Activated T-helper 2 cell treated with anti-CD3 and anti-CD28 coated beads, Interferon-gamma antibody, Interleukin-2, Interleukin-4, amounts not matched to agents 10 μg/mL and 5 μg/mL and 100 μg/mL, durations not matched to agents 14 hours and 24 hours and 36 hours (primary cell): ENCODE data around the gene PRM3. TPM values are rescaled to one million over a fixed set of nuclear protein-coding genes. Genes with fewer than 3 reads are reported as not detected.

ENCODE experiments used
- DNase-seq: peaks from one replicate; pipeline ENCODE4 v3.0.0; 2021; ENCODE audit warnings: low spot score
- H3K27ac Mint-ChIP-seq: one replicate; pipeline ENCODE4 v1.8.0; 2021; ENCODE audit warnings: mixed read lengths
- H3K27me3 Mint-ChIP-seq: one replicate; pipeline ENCODE4 v1.8.0; 2021; ENCODE audit warnings: low read depth, mixed read lengths
- H3K36me3 Mint-ChIP-seq: one replicate; pipeline ENCODE4 v1.8.0; 2021; ENCODE audit warnings: low read depth, mixed read lengths
- H3K4me1 Mint-ChIP-seq: one replicate; pipeline ENCODE4 v1.8.0; 2021; ENCODE audit warnings: low read depth, mixed read lengths
- H3K4me3 Mint-ChIP-seq: one replicate; pipeline ENCODE4 v1.8.0; 2021; ENCODE audit warnings: low read depth, mild to moderate bottlenecking, moderate library complexity, mixed read lengths
- H3K9me3 Mint-ChIP-seq: one replicate; pipeline ENCODE4 v1.8.0; 2021; ENCODE audit warnings: mixed read lengths
- intact Hi-C: fragments of 100-400 bp; cut with micrococcal nuclease; formaldehyde crosslinking; loops from one replicate; pipeline ENCODE4 v1.15.1; 2023
- total RNA-seq: library from RNA; stranded (reverse); gene quantifications from 2 replicates; pipeline ENCODE4 v1.2.3, GENCODE V29; 2022

Gene PRM3
- total RNA-seq, 1 donor from 2014 or later, result not detected

GRCh38 chr16:11289202-11289601, 15.8 kb upstream of the PRM3 start:
- DNase-seq, result no peak
- intact Hi-C loops, result no loop called here
- no peaks in the 10 kb centered on the region for H3K36me3 Mint-ChIP-seq
- peaks cover 7% of the 10 kb centered on the region for H3K27me3 Mint-ChIP-seq
- H3K27ac Mint-ChIP-seq, result no peak overlapping the region
- no peak overlapping the region for H3K4me3 Mint-ChIP-seq
- no peaks in the 10 kb centered on the region for H3K9me3 Mint-ChIP-seq
- peaks cover 11% of the 10 kb centered on the region for H3K4me1 Mint-ChIP-seq

- H3K27ac Mint-ChIP-seq, result no peak overlapping the region
- intact Hi-C loops, result no loop called here
- peaks cover 13% of the 10 kb centered on the region for H3K27me3 Mint-ChIP-seq
Observed at GRCh38 chr16:11285842-11286241, 12.4 kb upstream of the PRM3 start.

GRCh38 chr16:11283820-11284248, 10.4 kb upstream of the PRM3 start:
- H3K4me3 Mint-ChIP-seq, result no peak overlapping the region
- DNase-seq, result no peak
- peaks cover 7% of the 10 kb centered on the region for H3K4me1 Mint-ChIP-seq
- H3K27me3 Mint-ChIP-seq, result peaks cover 10% of the 10 kb centered on the region
- no peaks in the 10 kb centered on the region for H3K36me3 Mint-ChIP-seq
- no peaks in the 10 kb centered on the region for H3K9me3 Mint-ChIP-seq
- intact Hi-C loops, result no loop called here
- no peak overlapping the region for H3K27ac Mint-ChIP-seq

More at GRCh38 chr16:11285842-11286241, 12.4 kb upstream of the PRM3 start:
- no peak overlapping the region for H3K4me3 Mint-ChIP-seq
- no peaks in the 10 kb centered on the region for H3K9me3 Mint-ChIP-seq
- no peaks in the 10 kb centered on the region for H3K36me3 Mint-ChIP-seq
- peaks cover 7% of the 10 kb centered on the region for H3K4me1 Mint-ChIP-seq
- DNase-seq, result no peak

GRCh38 chr16:11280616-11281522, 7.4 kb upstream of the PRM3 start, which contains the start of gene PRM1:
Gene PRM1, minus strand, starts transcription at chr16:11281330. Its CDS starts 92 bp downstream, at chr16:11281238.
- Mint-ChIP-seq H3K36me3 (no peaks in the 10 kb centered on the region), H3K4me1 (peaks cover 6% of the 10 kb centered on the region), H3K27me3 (peaks cover 8% of the 10 kb centered on the region), H3K27ac (no peak within 1 kb of the TSS), H3K9me3 (no peaks in the 10 kb centered on the region), H3K4me3 (no peak within 1 kb of the TSS)
- no peak for DNase-seq
- intact Hi-C loops, result no loop called here

- intact Hi-C loops, result no loop called here
- H3K36me3 Mint-ChIP-seq, result no peaks in the 10 kb centered on the region
- DNase-seq, result no peak
- no peaks in the 10 kb centered on the region for H3K9me3 Mint-ChIP-seq
- H3K27ac Mint-ChIP-seq, result no peak overlapping the region
- H3K4me1 Mint-ChIP-seq, result peaks cover 3% of the 10 kb centered on the region
- peaks cover 10% of the 10 kb centered on the region for H3K27me3 Mint-ChIP-seq
- H3K4me3 Mint-ChIP-seq, result no peak overlapping the region
Observed at GRCh38 chr16:11278681-11279628, 5.5 kb upstream of the PRM3 start.

- intact Hi-C loops, result no loop called here
- peaks cover 3% of the 10 kb centered on the region for H3K4me1 Mint-ChIP-seq
- H3K4me3 Mint-ChIP-seq, result no peak overlapping the region
- no peak for DNase-seq
- no peaks in the 10 kb centered on the region for H3K9me3 Mint-ChIP-seq
- H3K27me3 Mint-ChIP-seq, result peaks cover 7% of the 10 kb centered on the region
- H3K36me3 Mint-ChIP-seq, result no peaks in the 10 kb centered on the region
- no peak overlapping the region for H3K27ac Mint-ChIP-seq
Observed at GRCh38 chr16:11277607-11278337, 4.3 kb upstream of the PRM3 start.

- Mint-ChIP-seq H3K36me3 (no peaks in the 10 kb centered on the region), H3K9me3 (no peaks in the 10 kb centered on the region), H3K27me3 (peaks cover 4% of the 10 kb centered on the region), H3K27ac (no peak overlapping the region), H3K4me1 (peaks cover under 1% of the 10 kb centered on the region), H3K4me3 (no peak overlapping the region)
- intact Hi-C loops, result no loop called here
- DNase-seq, result no peak
Observed at GRCh38 chr16:11276896-11277593, 3.6 kb upstream of the PRM3 start.

- Mint-ChIP-seq H3K9me3 (no peaks in the 10 kb centered on the region), H3K4me1 (no peaks in the 10 kb centered on the region), H3K4me3 (no peak within 1 kb of the TSS), H3K36me3 (no peaks in the 10 kb centered on the region), H3K27ac (no peak within 1 kb of the TSS), H3K27me3 (peaks cover 2% of the 10 kb centered on the region)
- intact Hi-C loops, result no loop called here
- DNase-seq, result no peak
Observed at GRCh38 chr16:11276143-11276895, 2.9 kb upstream of the PRM3 start, which contains the start of gene PRM2. Gene PRM2, minus strand, starts transcription at chr16:11276480. Its CDS starts 110 bp downstream, at chr16:11276370.

GRCh38 chr16:11274964-11275363, 1.5 kb upstream of the PRM3 start:
- no peak for DNase-seq
- Mint-ChIP-seq H3K9me3 (no peaks in the 10 kb centered on the region), H3K4me3 (no peak overlapping the region), H3K4me1 (no peaks in the 10 kb centered on the region), H3K27me3 (peaks cover 2% of the 10 kb centered on the region), H3K36me3 (no peaks in the 10 kb centered on the region), H3K27ac (no peak overlapping the region)
- intact Hi-C loops, result no loop called here

- no peaks in the 10 kb centered on the region for H3K36me3 Mint-ChIP-seq
- intact Hi-C loops, result no loop called here
- H3K9me3 Mint-ChIP-seq, result no peaks in the 10 kb centered on the region
- H3K27ac Mint-ChIP-seq, result no peak overlapping the region
- no peaks in the 10 kb centered on the region for H3K4me1 Mint-ChIP-seq
- no peak overlapping the region for H3K4me3 Mint-ChIP-seq
- peaks cover 2% of the 10 kb centered on the region for H3K27me3 Mint-ChIP-seq
- no peak for DNase-seq
Observed at GRCh38 chr16:11273721-11274324, 394 bp upstream of the PRM3 start.

- DNase-seq, result no peak
- no peaks in the 10 kb centered on the region for H3K36me3 Mint-ChIP-seq
- no peak overlapping the region for H3K27ac Mint-ChIP-seq
- intact Hi-C loops, result no loop called here
- no peaks in the 10 kb centered on the region for H3K4me1 Mint-ChIP-seq
- no peak overlapping the region for H3K4me3 Mint-ChIP-seq
- H3K9me3 Mint-ChIP-seq, result no peaks in the 10 kb centered on the region
- H3K27me3 Mint-ChIP-seq, result peaks cover 2% of the 10 kb centered on the region
Observed at GRCh38 chr16:11272484-11272883, 945 bp downstream of the PRM3 start.
